ENCODE data around the gene LPP. TPM values are rescaled to one million over a fixed set of nuclear protein-coding genes. Genes with fewer than 3 reads are reported as not detected.

Gene LPP
- total and polyA plus RNA-seq, 2 donors (not counting 1 experiment from before 2014, with no cell fraction given), result 7.6 to 81.7 TPM

- WGBS (ENCODE audit: insufficient coverage), result 100% methylated on average over 4 of the region's 6 CpGs
- H3K9me3 Mint-ChIP-seq (ENCODE audit: insufficient read depth), result no peaks in the 10 kb centered on the region
- peaks cover 0 to 1% (median 0%) of the 10 kb centered on the region in 3 donors for H3K9me3 ChIP-seq (ENCODE audit: control extremely low read depth in 1 of 3, control insufficient read depth in 2 of 3, insufficient read depth in 1 of 3, low read length in 2 of 3)
- TF ChIP-seq EZH2 (IDR thresholded peaks at IDR 0.05; ENCODE audit: borderline replicate concordance, insufficient read depth, low read depth, low read length, poor library complexity, severe bottlenecking), result no peak
- H3K4me1 Mint-ChIP-seq, result peaks cover 5% of the 10 kb centered on the region
- H3K4me1 ChIP-seq (ENCODE audit: control insufficient read depth in 2 of 2, insufficient read depth in 2 of 2, low read length in 2 of 2), result peaks cover 3 to 5% of the 10 kb centered on the region in 2 donors
- intact Hi-C loops (cut with micrococcal nuclease), result no loop called here
- H3K27ac Mint-ChIP-seq, result no peak overlapping the region
- no peak overlapping the region for H3K4me3 Mint-ChIP-seq
- H3K27me3 Mint-ChIP-seq, result no peaks in the 10 kb centered on the region
- ChIA-PET POLR2A (no interaction called here), CTCF (interaction anchor here (0.5 kb wide), 1 partner anchor 8 kb away, joined by 4 read pairs; no protein-coding TSS in a partner anchor)
- H3K27ac ChIP-seq (ENCODE audit: low read length in 2 of 2), result no peak overlapping the region
- no peak overlapping the region for H3K4me3 ChIP-seq (ENCODE audit: control extremely low read depth in 1 of 5, extremely low read depth in 1 of 5, insufficient read depth in 1 of 5, low read depth in 2 of 5, low read length in 4 of 5)
- H3K4me2 ChIP-seq (replicated peaks; ENCODE audit: low read depth, low read length, poor library complexity, severe bottlenecking), result no peak overlapping the region
- peaks cover 4% of the 10 kb centered on the region for H4K20me1 ChIP-seq (ENCODE audit: control insufficient read depth, insufficient read depth, low read length, poor library complexity, severe bottlenecking)
- H3K36me3 ChIP-seq (replicated peaks in 1 of 2; ENCODE audit: control extremely low read depth in 1 of 2, control insufficient read depth in 1 of 2, extremely low read depth in 1 of 2, insufficient read depth in 2 of 2, low read length in 1 of 2), result peaks cover 0 to 6% of the 10 kb centered on the region in 2 experiments
- H2AFZ ChIP-seq (ENCODE audit: insufficient read depth, low read depth, low read length, poor library complexity, severe bottlenecking), result no peak overlapping the region
- no peak overlapping the region for H3K9ac ChIP-seq (ENCODE audit: low read length)
- no peaks in the 10 kb centered on the region for H3K79me2 ChIP-seq (ENCODE audit: control insufficient read depth, insufficient read depth, low read length)
- ATAC-seq (ENCODE audit: low read depth) (no peak), DNase-seq (no peak)
- H3K27me3 ChIP-seq (replicated peaks in 1 of 4; ENCODE audit: control extremely low read depth in 1 of 4, control insufficient read depth in 3 of 4, insufficient read depth in 4 of 4, low read length in 3 of 4), result no peaks in the 10 kb centered on the region
Observed at GRCh38 chr3:188761439-188761838, 607.5 kb downstream of the LPP start.

GRCh38 chr3:188761964-188762363 is 608.0 kb downstream of the LPP start:
- peaks cover 0 to 1% (median 0%) of the 10 kb centered on the region in 3 donors for H3K9me3 ChIP-seq (ENCODE audit: control extremely low read depth in 1 of 3, control insufficient read depth in 2 of 3, insufficient read depth in 1 of 3, low read length in 2 of 3)
- WGBS (ENCODE audit: insufficient coverage), result no CpG with 5 or more reads among the region's 3 CpGs
- H3K4me3 ChIP-seq (ENCODE audit: control extremely low read depth in 1 of 5, extremely low read depth in 1 of 5, insufficient read depth in 1 of 5, low read depth in 2 of 5, low read length in 4 of 5), result no peak overlapping the region
- no peak overlapping the region for H3K27ac Mint-ChIP-seq
- no peaks in the 10 kb centered on the region for H3K27me3 ChIP-seq (replicated peaks in 1 of 4; ENCODE audit: control extremely low read depth in 1 of 4, control insufficient read depth in 3 of 4, insufficient read depth in 4 of 4, low read length in 3 of 4)
- no peaks in the 10 kb centered on the region for H4K20me1 ChIP-seq (ENCODE audit: control insufficient read depth, insufficient read depth, low read length, poor library complexity, severe bottlenecking)
- ChIA-PET POLR2A (no interaction called here), CTCF (interaction anchor here (0.5 kb wide), 1 partner anchor 9 kb away, joined by 4 read pairs; no protein-coding TSS in a partner anchor)
- intact Hi-C loops (cut with micrococcal nuclease), result no loop called here
- TF ChIP-seq, protein P1, sequence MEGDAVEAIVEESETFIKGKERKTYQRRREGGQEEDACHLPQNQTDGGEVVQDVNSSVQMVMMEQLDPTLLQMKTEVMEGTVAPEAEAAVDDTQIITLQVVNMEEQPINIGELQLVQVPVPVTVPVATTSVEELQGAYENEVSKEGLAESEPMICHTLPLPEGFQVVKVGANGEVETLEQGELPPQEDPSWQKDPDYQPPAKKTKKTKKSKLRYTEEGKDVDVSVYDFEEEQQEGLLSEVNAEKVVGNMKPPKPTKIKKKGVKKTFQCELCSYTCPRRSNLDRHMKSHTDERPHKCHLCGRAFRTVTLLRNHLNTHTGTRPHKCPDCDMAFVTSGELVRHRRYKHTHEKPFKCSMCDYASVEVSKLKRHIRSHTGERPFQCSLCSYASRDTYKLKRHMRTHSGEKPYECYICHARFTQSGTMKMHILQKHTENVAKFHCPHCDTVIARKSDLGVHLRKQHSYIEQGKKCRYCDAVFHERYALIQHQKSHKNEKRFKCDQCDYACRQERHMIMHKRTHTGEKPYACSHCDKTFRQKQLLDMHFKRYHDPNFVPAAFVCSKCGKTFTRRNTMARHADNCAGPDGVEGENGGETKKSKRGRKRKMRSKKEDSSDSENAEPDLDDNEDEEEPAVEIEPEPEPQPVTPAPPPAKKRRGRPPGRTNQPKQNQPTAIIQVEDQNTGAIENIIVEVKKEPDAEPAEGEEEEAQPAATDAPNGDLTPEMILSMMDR (IDR thresholded peaks at IDR 0.05), result no peak
- TF ChIP-seq EZH2 (IDR thresholded peaks at IDR 0.05; ENCODE audit: borderline replicate concordance, insufficient read depth, low read depth, low read length, poor library complexity, severe bottlenecking), result no peak
- H3K27ac ChIP-seq (ENCODE audit: low read length in 2 of 2), result no peak overlapping the region
- no peaks in the 10 kb centered on the region for H3K27me3 Mint-ChIP-seq
- peaks cover 1% of the 10 kb centered on the region for H3K4me1 Mint-ChIP-seq
- H3K9me3 Mint-ChIP-seq (ENCODE audit: insufficient read depth), result no peaks in the 10 kb centered on the region
- no peak overlapping the region for H3K4me2 ChIP-seq (replicated peaks; ENCODE audit: low read depth, low read length, poor library complexity, severe bottlenecking)
- H3K4me3 Mint-ChIP-seq, result no peak overlapping the region
- no peaks in the 10 kb centered on the region for H3K4me1 ChIP-seq (ENCODE audit: control insufficient read depth in 2 of 2, insufficient read depth in 2 of 2, low read length in 2 of 2)
- no peaks in the 10 kb centered on the region for H3K79me2 ChIP-seq (ENCODE audit: control insufficient read depth, insufficient read depth, low read length)
- H2AFZ ChIP-seq (ENCODE audit: insufficient read depth, low read depth, low read length, poor library complexity, severe bottlenecking), result no peak overlapping the region
- DNase-seq (no peak), ATAC-seq (ENCODE audit: low read depth) (no peak)
- no peak overlapping the region for H3K9ac ChIP-seq (ENCODE audit: low read length)
- peaks cover 0 to 6% of the 10 kb centered on the region in 2 experiments for H3K36me3 ChIP-seq (replicated peaks in 1 of 2; ENCODE audit: control extremely low read depth in 1 of 2, control insufficient read depth in 1 of 2, extremely low read depth in 1 of 2, insufficient read depth in 2 of 2, low read length in 1 of 2)
